HPDE6-E6E7 (cell line): ENCODE results near the gene INF2.

Experiments
- DNase-seq: peaks from one replicate; pipeline ENCODE4 v3.0.0; 2011; ENCODE audit warnings: missing footprints; ENCODE audit errors: extremely low spot score

The INF2 gene

GRCh38 chr14:104689881-104690711 is 678 bp downstream of the INF2 start:
- DNase-seq, result no peak

GRCh38 chr14:104690861-104691455 is 1.5 kb downstream of the INF2 start:
- DNase-seq, result no peak

GRCh38 chr14:104691546-104692260 is 2.3 kb downstream of the INF2 start:
- no peak for DNase-seq

GRCh38 chr14:104692261-104692938 is 3.0 kb downstream of the INF2 start:
- DNase-seq, result no peak

- DNase-seq, result no peak
These were observed 3.5 kb downstream of the INF2 start for GRCh38 chr14:104692939-104693315.

- no peak for DNase-seq
These were observed 4.3 kb downstream of the INF2 start for GRCh38 chr14:104693482-104694431.

GRCh38 chr14:104694475-104694950 is 5.1 kb downstream of the INF2 start:
- no peak for DNase-seq

GRCh38 chr14:104694991-104695659 is 5.7 kb downstream of the INF2 start:
- no peak for DNase-seq

GRCh38 chr14:104695660-104696000 is 6.2 kb downstream of the INF2 start:
- DNase-seq, result no peak

GRCh38 chr14:104696671-104697316 is 7.4 kb downstream of the INF2 start:
- no peak for DNase-seq

- DNase-seq, result no peak
These were observed 7.9 kb downstream of the INF2 start for GRCh38 chr14:104697317-104697703.

- DNase-seq, result no peak
These were observed 8.6 kb downstream of the INF2 start for GRCh38 chr14:104697892-104698583.

GRCh38 chr14:104698688-104699425 is 9.4 kb downstream of the INF2 start:
- DNase-seq, result no peak

- no peak for DNase-seq
These were observed 10.0 kb downstream of the INF2 start for GRCh38 chr14:104699426-104699748.

- no peak for DNase-seq
These were observed 10.8 kb downstream of the INF2 start for GRCh38 chr14:104700225-104700651.

GRCh38 chr14:104700747-104701217 is 11.4 kb downstream of the INF2 start:
- DNase-seq, result no peak

GRCh38 chr14:104701383-104702076 is 12.1 kb downstream of the INF2 start:
- DNase-seq, result no peak

GRCh38 chr14:104702106-104702505 is 12.7 kb downstream of the INF2 start:
- DNase-seq, result no peak
